HepG2 (cell line): ENCODE results near the gene BAHCC1. TPM values are rescaled to one million over a fixed set of nuclear protein-coding genes. Genes with fewer than 3 reads are reported as not detected.

Experiments
- AKAP8 ChIP-seq: sonication (generic); formaldehyde crosslinking; IDR thresholded peaks from 2 replicates; pipeline ENCODE4 v1.5.1; 2020; ENCODE audit warnings: mild to moderate bottlenecking, missing genetic modification reagents
- IKZF1 ChIP-seq: fragments of 450-650 bp; IDR thresholded peaks from 2 replicates; pipeline ENCODE4 v1.7.1; 2016
- MTF1 ChIP-seq: sonication (generic); formaldehyde crosslinking; IDR thresholded peaks from 2 replicates; pipeline ENCODE4 v1.5.0; 2020; ENCODE audit warnings: missing genetic modification reagents
- NR2C2 ChIP-seq: sonication (generic); formaldehyde crosslinking; IDR thresholded peaks from 2 replicates; pipeline ENCODE4 v1.4.0; 2020; ENCODE audit warnings: missing genetic modification reagents, mild to moderate bottlenecking, moderate library complexity, borderline replicate concordance
- REST ChIP-seq, 2 experiments: IDR thresholded peaks; 2 replicates each; pipeline ENCODE4 v1.6.1; 2011 to 2012; ENCODE audit warnings: low read length in 2 of 2, borderline replicate concordance in 1 of 2, low read depth in 1 of 2, mild to moderate bottlenecking in 1 of 2, moderate library complexity in 1 of 2
- ZC3H4 ChIP-seq: sonication (generic); formaldehyde crosslinking; IDR thresholded peaks from 2 replicates; pipeline ENCODE4 v1.4.0; 2020; ENCODE audit warnings: missing genetic modification reagents, borderline replicate concordance
- ZKSCAN5 ChIP-seq: sonication (generic); formaldehyde crosslinking; IDR thresholded peaks from 2 replicates; pipeline ENCODE4 v1.5.1; 2020; ENCODE audit warnings: mild to moderate bottlenecking, missing genetic modification reagents
- ZNF33A ChIP-seq: sonication (generic); formaldehyde crosslinking; IDR thresholded peaks from 2 replicates; pipeline ENCODE4 v1.5.1; 2020; ENCODE audit warnings: missing genetic modification reagents, mild to moderate bottlenecking, moderate library complexity, borderline replicate concordance
- ZNF34 ChIP-seq: sonication (generic); formaldehyde crosslinking; IDR thresholded peaks from 2 replicates; pipeline ENCODE4 v1.4.0; 2020; ENCODE audit warnings: mild to moderate bottlenecking, missing genetic modification reagents, borderline replicate concordance
- ZNF407 ChIP-seq: sonication (generic); formaldehyde crosslinking; IDR thresholded peaks from one replicate; pipeline ENCODE4 v1.5.1; 2020; ENCODE audit warnings: mild to moderate bottlenecking, missing genetic modification reagents; ENCODE audit errors: not compliant biosample characterization
- ZNF629 ChIP-seq: sonication (generic); formaldehyde crosslinking; conservative IDR thresholded peaks from 2 replicates; pipeline ENCODE4 v1.5.0; 2020; ENCODE audit warnings: missing genetic modification reagents
- ZNF691 ChIP-seq: sonication (generic); formaldehyde crosslinking; IDR thresholded peaks from 2 replicates; pipeline ENCODE4 v1.4.0; 2020; ENCODE audit warnings: missing genetic modification reagents, low read depth, mild to moderate bottlenecking, borderline replicate concordance
- ZSCAN22 ChIP-seq: sonication (generic); formaldehyde crosslinking; IDR thresholded peaks from 2 replicates; pipeline ENCODE4 v1.4.0; 2020; ENCODE audit warnings: mild to moderate bottlenecking, missing genetic modification reagents
- polyA plus RNA-seq, 8 experiments: library from polyadenylated mRNA; depleted of rRNA in 3 of 8; stranded (reverse) in 7 of 8; unstranded in 1 of 8; fragments of >200 nt; fragmentation: Illumina TruSeq in 4 of 8; extraction: Trizol in 4 of 8; gene quantifications; 2 replicates each; pipeline versions ENCODE4 v1.2.1 to v1.2.3, GENCODE V29; 2011 to 2016; ENCODE audit warnings: low read depth in 4 of 8, missing spikeins in 1 of 8, mixed read lengths in 1 of 8; ENCODE audit not compliant: insufficient read depth in 1 of 8
- total RNA-seq, 5 experiments: library from RNA; depleted of rRNA; stranded (reverse); fragments of >200 nt; fragmentation: Illumina TruSeq; extraction: Trizol; gene quantifications; 2 replicates each; pipeline ENCODE4 v1.2.3, GENCODE V29; 2016; ENCODE audit warnings: low read depth in 1 of 5

Gene BAHCC1
- total and polyA plus RNA-seq, 2 of the 13 experiments (the other 11 are each of a cell fraction or from before 2014, with no cell fraction given): 1.4 to 1.7 TPM

- TF ChIP-seq REST (IDR thresholded peaks at IDR 0.05; ENCODE audit: borderline replicate concordance in 1 of 2, low read depth in 1 of 2, low read length in 2 of 2) (no peak), ZNF34 (CRISPR knock-in tag) (no peak), ZSCAN22 (CRISPR knock-in tag) (no peak), IKZF1 (no peak), NR2C2 (CRISPR knock-in tag) (no peak), ZKSCAN5 (CRISPR knock-in tag) (no peak), AKAP8 (peak; percentile 65; the same call in 1 of the 2 replicates), ZNF33A (CRISPR knock-in tag) (no peak), ZNF691 (CRISPR knock-in tag) (no peak), ZNF629 (CRISPR knock-in tag) (no peak), MTF1 (CRISPR knock-in tag) (no peak), ZC3H4 (CRISPR knock-in tag) (no peak), ZNF407 (CRISPR knock-in tag) (no peak)
These were observed 7.9 kb upstream of the BAHCC1 start (continued) for GRCh38 chr17:81387100-81388090.
